GM23338 (cell line): Measurements from ENCODE around the gene IGFBP7. TPM values are rescaled to one million over a fixed set of nuclear protein-coding genes. Genes with fewer than 3 reads are reported as not detected.

Experiments used
- ATAC-seq: fragments of 200-7000 bp; cut with Tn5 transposase; 3 replicates; pipeline ENCODE4 v1.9.1; 2020
- DNase-seq: peaks from one replicate; pipeline ENCODE4 v3.0.0-alpha.2; 2015; ENCODE audit warnings: low spot score
- H2AFZ ChIP-seq: fragments of 200-600 bp; sonication (generic); 2 replicates; pipeline ENCODE4 v1.8.0; 2016; ENCODE audit warnings: antibody characterized with exemption, mild to moderate bottlenecking, moderate library complexity
- H3F3A ChIP-seq: fragments of 200-600 bp; sonication (generic); replicated peaks from 2 replicates; pipeline ENCODE4 v1.8.0; 2017; ENCODE audit warnings: antibody characterized with exemption, mixed run types, low read depth
- H3K27ac ChIP-seq: fragments of 200-600 bp; sonication (generic); 2 replicates; pipeline ENCODE4 v1.6.1; 2016; ENCODE audit warnings: low read depth
- H3K27me3 ChIP-seq: fragments of 200-600 bp; sonication (generic); 2 replicates; pipeline ENCODE4 v1.8.0; 2016; ENCODE audit warnings: mild to moderate bottlenecking, mixed run types, moderate library complexity; ENCODE audit not compliant: insufficient read depth
- H3K36me3 ChIP-seq: fragments of 200-600 bp; sonication (generic); 2 replicates; pipeline ENCODE4 v1.8.0; 2016; ENCODE audit warnings: mild to moderate bottlenecking; ENCODE audit not compliant: insufficient read depth
- H3K4me1 ChIP-seq: fragments of 200-600 bp; sonication (generic); 2 replicates; pipeline ENCODE4 v1.8.0; 2016; ENCODE audit warnings: mild to moderate bottlenecking, moderate library complexity; ENCODE audit not compliant: insufficient read depth
- H3K4me2 ChIP-seq: fragments of 200-600 bp; sonication (generic); 2 replicates; pipeline ENCODE4 v1.7.1; 2017; ENCODE audit warnings: mixed run types
- H3K4me3 ChIP-seq: fragments of 200-600 bp; sonication (generic); 2 replicates; pipeline ENCODE4 v1.6.1; 2016; ENCODE audit warnings: mixed run types
- H3K79me2 ChIP-seq: fragments of 200-600 bp; sonication (generic); replicated peaks from 2 replicates; pipeline ENCODE4 v1.8.0; 2017; ENCODE audit warnings: mild to moderate bottlenecking; ENCODE audit not compliant: insufficient read depth
- H3K9me2 ChIP-seq: fragments of 200-600 bp; sonication (generic); 2 replicates; pipeline ENCODE4 v1.8.0; 2017; ENCODE audit not compliant: insufficient read depth
- H4K20me1 ChIP-seq: fragments of 200-600 bp; sonication (generic); replicated peaks from 2 replicates; pipeline ENCODE4 v1.8.0; 2017; ENCODE audit warnings: mild to moderate bottlenecking; ENCODE audit not compliant: insufficient read depth
- H3K27ac Mint-ChIP-seq: 2 replicates; pipeline ENCODE4 v1.8.0; 2020; ENCODE audit warnings: inconsistent platforms, mild to moderate bottlenecking, moderate library complexity, mixed read lengths
- H3K27me3 Mint-ChIP-seq: 3 replicates; pipeline ENCODE4 v1.8.0; 2022; ENCODE audit warnings: low read depth, mild to moderate bottlenecking, moderate library complexity, mixed read lengths, inconsistent platforms; ENCODE audit not compliant: insufficient read depth, poor library complexity
- H3K36me3 Mint-ChIP-seq: 3 replicates; pipeline ENCODE4 v1.8.0; 2021; ENCODE audit warnings: low read depth, mild to moderate bottlenecking, inconsistent platforms, moderate library complexity, mixed read lengths
- H3K4me1 Mint-ChIP-seq: 3 replicates; pipeline ENCODE4 v1.8.0; 2020; ENCODE audit warnings: mild to moderate bottlenecking, inconsistent platforms, mixed read lengths
- H3K4me3 Mint-ChIP-seq: 3 replicates; pipeline ENCODE4 v1.8.0; 2021; ENCODE audit warnings: moderate library complexity, mild to moderate bottlenecking, inconsistent platforms, mixed read lengths
- H3K9me3 Mint-ChIP-seq: 3 replicates; pipeline ENCODE4 v1.8.0; 2020; ENCODE audit warnings: moderate library complexity, mild to moderate bottlenecking, inconsistent platforms, mixed read lengths
- CTCF ChIP-seq, 2 experiments: fragments of 200-600 bp in 1 of 2; sonication (generic) in 1 of 2; conservative IDR thresholded peaks; 2 replicates each; pipeline versions ENCODE4 v1.5.1 to v1.6.1; 2016 to 2017; ENCODE audit warnings: antibody characterized with exemption in 2 of 2, low read depth in 2 of 2, mild to moderate bottlenecking in 2 of 2, moderate library complexity in 1 of 2
- EZH2 ChIP-seq: fragments of 200-600 bp; sonication (generic); IDR thresholded peaks from one replicate; pipeline ENCODE4 v1.8.0; 2017; ENCODE audit warnings: antibody characterized with exemption, mild to moderate bottlenecking, low read depth; ENCODE audit not compliant: unreplicated experiment
- EZH2phosphoT487 ChIP-seq: fragments of 200-600 bp; sonication (generic); IDR thresholded peaks from one replicate; pipeline ENCODE4 v1.8.1; 2018; ENCODE audit warnings: antibody characterized with exemption; ENCODE audit not compliant: unreplicated experiment
- JUNB ChIP-seq: IDR thresholded peaks from one replicate; pipeline ENCODE4 v1.6.1; 2016; ENCODE audit warnings: antibody characterized with exemption; ENCODE audit not compliant: unreplicated experiment
- POLR2AphosphoS5 ChIP-seq: IDR thresholded peaks from 2 replicates; pipeline ENCODE4 v1.6.1; 2016; ENCODE audit warnings: antibody characterized with exemption, low read depth
- STAT1 ChIP-seq: IDR thresholded peaks from one replicate; pipeline ENCODE4 v1.6.1; 2016; ENCODE audit warnings: antibody characterized with exemption; ENCODE audit not compliant: unreplicated experiment
- ZNF114 ChIP-seq: fragments of 250-450 bp; sonication (Bioruptor Pico); IDR thresholded peaks from 2 replicates; pipeline ENCODE4 v1.5.0; 2020; ENCODE audit warnings: mild to moderate bottlenecking, moderate library complexity
- ZNF331 ChIP-seq: fragments of 250-450 bp; sonication (Bioruptor Pico); IDR thresholded peaks from 2 replicates; pipeline ENCODE4 v1.5.0; 2020; ENCODE audit warnings: low read depth, mild to moderate bottlenecking, moderate library complexity
- ZNF462 ChIP-seq: fragments of 250-450 bp; sonication (Bioruptor Pico); IDR thresholded peaks from 2 replicates; pipeline ENCODE4 v1.5.0; 2020; ENCODE audit warnings: mild to moderate bottlenecking, moderate library complexity
- polyA plus RNA-seq: library from polyadenylated mRNA; unstranded; fragments of >200 nt; fragmentation: Nextera tagmentation; extraction: Ambion mirVana; gene quantifications from 2 replicates; pipeline ENCODE4 v1.2.1, GENCODE V29; 2016
- total RNA-seq: library from RNA; depleted of rRNA; stranded (reverse); fragments of >200 nt; shearing (Covaris generic); gene quantifications from 2 replicates; pipeline ENCODE4 v1.2.3, GENCODE V29; 2014

IGFBP7 gene
- total and polyA plus RNA-seq, 2 experiments from 2014 or later = 0.49 to 7.9 TPM

- peaks cover 16% of the 10 kb centered on the region for H3K4me1 Mint-ChIP-seq
- H3K4me3 Mint-ChIP-seq = no peak overlapping the region
- peaks cover 7% of the 10 kb centered on the region; the same call in 2 of the 3 replicates for H3K36me3 Mint-ChIP-seq
These were observed 20.1 kb downstream of the IGFBP7 start for GRCh38 chr4:57090079-57090478.

GRCh38 chr4:57089549-57089948, 20.6 kb downstream of the IGFBP7 start:
- no peak overlapping the region for H3K4me2 ChIP-seq
- TF ChIP-seq ZNF114 = no peak
- TF ChIP-seq STAT1 = no peak
- no peak for TF ChIP-seq EZH2
- no peak for TF ChIP-seq JUNB
- no peak for TF ChIP-seq ZNF462 (CRISPR knock-in tag)
- no peak for TF ChIP-seq CTCF (conservative IDR thresholded peaks at IDR 0.05; ENCODE audit: low read depth in 2 of 2)
- TF ChIP-seq EZH2phosphoT487 = no peak

More at GRCh38 chr4:57090079-57090478, 20.1 kb downstream of the IGFBP7 start:
- DNase-seq (no peak), ATAC-seq (no peak)
- Histone ChIP-seq H3K9me2 (no peaks in the 10 kb centered on the region), H3K4me2 (no peak overlapping the region), H3K27ac (no peak overlapping the region), H3K36me3 (no peaks in the 10 kb centered on the region; the same call in 1 of the 2 replicates), H3K4me1 (peaks cover 17% of the 10 kb centered on the region), H2AFZ (no peak overlapping the region), H3K27me3 (no peaks in the 10 kb centered on the region), H3K79me2 (no peaks in the 10 kb centered on the region), H4K20me1 (no peaks in the 10 kb centered on the region), H3F3A (no peaks in the 10 kb centered on the region), H3K4me3 (no peak overlapping the region)
- no peak overlapping the region for H3K27ac Mint-ChIP-seq
- TF ChIP-seq CTCF (conservative IDR thresholded peaks at IDR 0.05; ENCODE audit: low read depth in 2 of 2) (no peak), ZNF331 (CRISPR knock-in tag) (no peak), POLR2AphosphoS5 (no peak), EZH2 (no peak)
- H3K27me3 Mint-ChIP-seq = no peaks in the 10 kb centered on the region
- peaks cover 7% of the 10 kb centered on the region; the same call in 2 of the 3 replicates for H3K9me3 Mint-ChIP-seq

More at GRCh38 chr4:57089549-57089948, 20.6 kb downstream of the IGFBP7 start:
- Histone ChIP-seq H3K27ac (no peak overlapping the region), H3K4me3 (no peak overlapping the region), H3K79me2 (no peaks in the 10 kb centered on the region), H3K27me3 (no peaks in the 10 kb centered on the region), H3F3A (no peaks in the 10 kb centered on the region), H4K20me1 (no peaks in the 10 kb centered on the region), H3K9me2 (no peaks in the 10 kb centered on the region), H3K4me1 (peaks cover 17% of the 10 kb centered on the region), H3K36me3 (no peaks in the 10 kb centered on the region; the same call in 1 of the 2 replicates), H2AFZ (no peak overlapping the region)
- no peak overlapping the region for H3K27ac Mint-ChIP-seq
- H3K27me3 Mint-ChIP-seq = no peaks in the 10 kb centered on the region
- no peak for DNase-seq
- peaks cover 10% of the 10 kb centered on the region; the same call in 2 of the 3 replicates for H3K9me3 Mint-ChIP-seq
- peaks cover 16% of the 10 kb centered on the region for H3K4me1 Mint-ChIP-seq
- no peak for ATAC-seq
- H3K36me3 Mint-ChIP-seq = peaks cover 9% of the 10 kb centered on the region; the same call in 2 of the 3 replicates
- H3K4me3 Mint-ChIP-seq = no peak overlapping the region
